ENCODE data around the gene CDH23.

CDH23 gene

DNA sequence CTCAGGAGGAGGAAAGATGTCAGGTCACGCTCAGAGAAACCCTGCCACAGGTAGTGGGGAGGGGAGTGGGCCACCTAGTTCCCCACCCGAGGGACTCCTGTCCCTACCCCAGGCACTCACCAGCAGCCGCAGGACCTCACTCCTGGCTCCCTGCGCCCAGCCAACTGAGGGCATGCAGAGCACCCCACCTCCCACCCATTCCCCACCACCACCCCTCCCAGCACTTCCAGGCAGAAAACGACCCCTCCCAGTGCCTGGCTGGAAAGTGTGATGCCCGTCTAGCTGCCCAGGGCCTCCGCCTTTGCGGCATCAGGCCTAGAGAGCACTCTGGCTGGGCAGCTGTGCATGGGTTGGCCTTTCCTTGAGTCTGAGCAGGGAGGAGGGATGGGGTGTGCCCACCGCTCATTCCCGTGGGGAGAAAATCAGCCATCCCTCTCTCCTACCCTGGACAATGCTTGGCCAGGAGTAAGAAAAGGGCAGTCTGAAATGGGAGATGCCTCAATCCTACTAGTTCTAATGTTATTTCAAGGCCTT lies 321.5 kb downstream of the CDH23 start:
- no peak overlapping the region for H3K4me3 ChIP-seq (ENCODE audit: low read depth, low read length)
- DNase-seq (ENCODE audit: low read depth) = no peak
- TF ChIP-seq, protein P1, sequence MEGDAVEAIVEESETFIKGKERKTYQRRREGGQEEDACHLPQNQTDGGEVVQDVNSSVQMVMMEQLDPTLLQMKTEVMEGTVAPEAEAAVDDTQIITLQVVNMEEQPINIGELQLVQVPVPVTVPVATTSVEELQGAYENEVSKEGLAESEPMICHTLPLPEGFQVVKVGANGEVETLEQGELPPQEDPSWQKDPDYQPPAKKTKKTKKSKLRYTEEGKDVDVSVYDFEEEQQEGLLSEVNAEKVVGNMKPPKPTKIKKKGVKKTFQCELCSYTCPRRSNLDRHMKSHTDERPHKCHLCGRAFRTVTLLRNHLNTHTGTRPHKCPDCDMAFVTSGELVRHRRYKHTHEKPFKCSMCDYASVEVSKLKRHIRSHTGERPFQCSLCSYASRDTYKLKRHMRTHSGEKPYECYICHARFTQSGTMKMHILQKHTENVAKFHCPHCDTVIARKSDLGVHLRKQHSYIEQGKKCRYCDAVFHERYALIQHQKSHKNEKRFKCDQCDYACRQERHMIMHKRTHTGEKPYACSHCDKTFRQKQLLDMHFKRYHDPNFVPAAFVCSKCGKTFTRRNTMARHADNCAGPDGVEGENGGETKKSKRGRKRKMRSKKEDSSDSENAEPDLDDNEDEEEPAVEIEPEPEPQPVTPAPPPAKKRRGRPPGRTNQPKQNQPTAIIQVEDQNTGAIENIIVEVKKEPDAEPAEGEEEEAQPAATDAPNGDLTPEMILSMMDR (IDR thresholded peaks at IDR 0.05; ENCODE audit: control insufficient read depth, extremely low read depth, insufficient read depth) = no peak

DNA sequence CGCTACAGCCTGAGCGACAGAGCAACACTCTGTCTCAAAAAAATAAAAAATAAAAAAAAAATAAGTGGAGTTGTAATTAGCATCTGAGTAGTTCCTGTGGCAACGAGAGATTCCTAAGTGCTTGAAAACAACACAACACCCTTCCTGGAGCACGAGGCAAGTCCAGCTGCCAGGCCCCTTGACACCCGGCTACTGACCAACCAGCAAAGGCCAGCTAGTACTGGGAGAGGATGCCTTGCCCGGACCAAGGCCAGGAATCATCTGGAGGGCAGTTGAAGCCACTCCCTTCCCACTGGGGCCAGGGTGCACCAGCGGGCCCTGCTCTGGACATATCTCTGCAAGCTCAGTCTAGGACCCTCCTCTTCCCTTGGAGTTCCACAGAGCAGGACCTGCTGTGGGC lies 322.3 kb downstream of the CDH23 start:
- H3K4me3 ChIP-seq (ENCODE audit: low read depth, low read length) = no peak overlapping the region
- TF ChIP-seq, protein P1 (IDR thresholded peaks at IDR 0.05; ENCODE audit: control insufficient read depth, extremely low read depth, insufficient read depth) = no peak
- DNase-seq (ENCODE audit: low read depth) = no peak

DNA sequence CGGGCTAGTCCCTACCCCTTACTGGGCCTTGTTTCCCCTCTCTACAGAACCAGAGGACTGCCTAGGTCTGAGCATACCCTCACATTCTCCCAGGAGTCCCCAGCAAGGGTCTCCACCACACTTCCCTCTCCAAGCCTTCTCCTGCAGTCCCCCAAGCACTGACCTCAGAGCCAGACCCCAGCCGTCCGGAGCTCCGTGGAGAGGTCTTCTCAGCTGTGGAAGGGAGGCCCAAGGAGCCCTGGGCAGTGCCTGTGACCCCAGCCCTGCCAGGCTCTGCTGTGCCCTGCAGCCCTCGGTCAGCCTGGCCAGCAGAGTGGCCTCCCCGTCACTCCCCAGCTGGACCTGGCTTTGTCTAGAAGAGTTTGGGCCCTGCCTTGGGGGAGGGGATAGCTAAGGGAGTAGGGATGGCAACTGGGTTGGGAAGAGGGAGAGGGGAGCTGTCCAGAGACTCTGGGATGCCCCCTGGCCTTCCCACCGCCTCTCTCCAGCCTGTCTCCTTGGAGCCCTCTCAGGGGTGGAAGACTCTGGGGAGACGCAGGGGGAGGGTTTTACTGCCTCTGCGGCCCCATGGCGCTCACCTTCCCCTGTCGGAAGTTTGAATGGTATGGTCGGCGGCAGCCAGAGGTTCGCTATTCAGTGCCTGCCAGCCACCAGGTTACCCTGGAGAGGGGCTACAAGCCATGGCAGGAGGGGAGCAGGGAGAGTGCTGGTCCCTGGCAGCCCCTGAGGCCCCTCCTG lies 322.9 kb downstream of the CDH23 start, which contains the start of gene C10orf105:
C10orf105 (minus strand) TSS at position 315 of the 738 bp plus-strand sequence. CDS start 3,441 bp downstream, outside the sequence.
- H3K4me3 ChIP-seq (ENCODE audit: low read depth, low read length) = no peak within 1 kb of the TSS
- no peak for DNase-seq (ENCODE audit: low read depth)
- TF ChIP-seq, protein P1 (IDR thresholded peaks at IDR 0.05; ENCODE audit: control insufficient read depth, extremely low read depth, insufficient read depth) = no peak

DNA sequence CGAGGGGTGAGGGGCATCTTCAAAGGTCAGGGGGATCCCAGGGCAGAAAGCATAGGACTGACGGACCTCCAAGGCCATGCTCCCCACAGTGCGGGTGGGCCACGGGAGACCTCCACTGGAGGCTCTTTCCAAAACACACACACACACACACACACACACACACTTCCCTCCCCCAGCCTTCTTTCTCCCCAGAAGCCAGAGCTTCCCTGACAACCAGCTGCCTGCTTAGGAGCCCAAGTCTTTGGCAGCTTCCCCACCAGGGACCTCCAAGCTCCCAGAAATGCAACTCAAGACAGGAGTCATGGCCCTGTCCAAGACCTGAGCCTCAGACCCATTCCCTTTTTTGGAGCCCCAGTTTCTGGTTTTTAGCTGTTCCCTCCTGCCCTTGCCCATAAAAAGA lies 323.6 kb downstream of the CDH23 start:
- TF ChIP-seq, protein P1 (IDR thresholded peaks at IDR 0.05; ENCODE audit: control insufficient read depth, extremely low read depth, insufficient read depth) = no peak
- no peak for DNase-seq (ENCODE audit: low read depth)
- no peak overlapping the region for H3K4me3 ChIP-seq (ENCODE audit: low read depth, low read length)

DNA sequence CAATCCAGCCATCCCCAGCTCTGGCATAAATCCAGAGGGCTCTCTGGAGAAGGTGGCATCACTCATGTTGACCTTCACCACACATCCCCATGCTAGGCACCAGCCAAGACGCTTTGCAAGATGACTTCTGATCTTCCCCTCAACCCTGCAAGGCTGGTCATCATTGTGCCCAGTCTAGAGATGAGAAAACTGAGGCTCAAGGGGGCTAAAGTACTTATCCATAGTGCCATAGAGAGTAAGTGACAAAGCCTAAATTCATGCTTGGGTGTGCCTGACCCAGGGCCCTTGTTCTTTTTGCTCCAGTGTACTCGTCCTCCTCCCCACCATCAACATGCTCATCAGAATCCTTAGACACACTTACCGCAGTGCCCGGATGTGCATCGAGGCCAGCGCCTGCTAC lies 324.6 kb downstream of the CDH23 start:
- no peak for DNase-seq (ENCODE audit: low read depth)
- TF ChIP-seq, protein P1 (IDR thresholded peaks at IDR 0.05; ENCODE audit: control insufficient read depth, extremely low read depth, insufficient read depth) = no peak
- H3K4me3 ChIP-seq (ENCODE audit: low read depth, low read length) = no peak overlapping the region

DNA sequence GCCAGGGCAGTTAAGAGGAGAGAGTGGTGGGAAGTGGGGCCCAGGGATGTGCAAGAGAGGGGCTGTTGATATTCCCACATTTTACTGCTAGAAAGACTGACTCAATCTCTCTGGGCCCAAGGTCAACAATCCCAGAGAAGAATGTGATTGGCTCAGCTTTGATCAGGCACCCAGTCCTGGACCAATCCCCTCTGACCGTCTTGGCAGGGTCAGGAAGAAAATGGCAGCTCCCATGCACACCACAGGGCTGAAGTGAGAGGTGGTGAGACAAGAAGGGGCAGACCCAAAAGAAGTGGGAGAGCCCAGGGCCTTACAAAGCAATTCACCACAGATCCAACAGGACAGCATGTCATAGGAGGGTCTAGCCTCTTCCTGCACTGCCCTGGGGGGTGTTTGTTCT lies 326.1 kb downstream of the CDH23 start:
- no peak overlapping the region for H3K4me3 ChIP-seq (ENCODE audit: low read depth, low read length)
- DNase-seq (ENCODE audit: low read depth) = no peak
- TF ChIP-seq, protein P1 (IDR thresholded peaks at IDR 0.05; ENCODE audit: control insufficient read depth, extremely low read depth, insufficient read depth) = no peak
